Gastrocnemius medialis (tissue), 4 donors: ENCODE measurements around the gene GOLGA1.

Experiments used
- CTCF ChIP-seq, 5 experiments: fragments of 450-650 bp in 3 of 5; fragments of 200-600 bp in 2 of 5; sonication (generic) in 2 of 5; IDR thresholded peaks in 4 of 5; conservative IDR thresholded peaks in 1 of 5; 1 replicate in 4 of 5; 2 replicates in 1 of 5; pipeline ENCODE4 v1.5.1; 2016 to 2019; ENCODE audit warnings: antibody characterized with exemption in 5 of 5, mild to moderate bottlenecking in 3 of 5, moderate library complexity in 3 of 5
- POLR2A ChIP-seq, 2 donors: fragments of 450-650 bp; IDR thresholded peaks; one replicate each; pipeline ENCODE4 v1.6.1; 2017; ENCODE audit warnings: antibody characterized with exemption in 2 of 2, mild to moderate bottlenecking in 2 of 2, moderate library complexity in 2 of 2

- TF ChIP-seq CTCF (IDR thresholded peaks at IDR 0.05 in 4 of 5, conservative IDR thresholded peaks at IDR 0.05 in 1 of 5): no peak
- no peak for TF ChIP-seq POLR2A (IDR thresholded peaks at IDR 0.05)
These were observed 23.7 kb upstream of the GOLGA1 start for GRCh38 chr9:124964604-124965003.
